IMR-90 (cell line): ENCODE data around the gene EPB41L2. TPM values are rescaled to one million over a fixed set of nuclear protein-coding genes. Genes with fewer than 3 reads are reported as not detected.

Experiments
- ATAC-seq: fragments of 200-7000 bp; cut with Tn5 transposase; 2 replicates; pipeline ENCODE4 v1.9.1; 2020; ENCODE audit warnings: low read depth, mild to moderate bottlenecking, moderate library complexity
- BruUV-seq: library from RNA; stranded (reverse); fragments of 400-500 nt; replicated peaks from 2 replicates; lab custom pipeline; 2021; lab: Mats Ljungman, UMichigan
- CTCF ChIA-PET: fragments of 300-600 bp; formaldehyde crosslinking; extraction: SDS; loops from one replicate; lab custom pipeline; 2021; ENCODE audit warnings: antibody characterized with exemption; lab: Yijun Ruan, JAX
- POLR2A ChIA-PET: fragments of 300-600 bp; sonication (Branson Sonifier 250); formaldehyde crosslinking; loops from one replicate; lab custom pipeline; 2022; ENCODE audit warnings: antibody characterized with exemption; ENCODE audit not compliant: unreplicated experiment; lab: Charles Lee
- DNase-seq: peaks from one replicate; pipeline ENCODE4 v3.0.0; 2013
- H2AFZ ChIP-seq: replicated peaks from 2 replicates; pipeline ENCODE3; 2013; ENCODE audit warnings: low read length, mild to moderate bottlenecking; ENCODE audit not compliant: poor library complexity
- H2AK5ac ChIP-seq: 2 replicates; pipeline ENCODE4 v1.6.1; 2013; ENCODE audit warnings: low read depth, low read length, inconsistent platforms
- H2AK9ac ChIP-seq: replicated peaks from 2 replicates; pipeline ENCODE3; 2013; ENCODE audit warnings: mild to moderate bottlenecking, low read depth, low read length, moderate library complexity; ENCODE audit not compliant: poor library complexity
- H2BK120ac ChIP-seq: 2 replicates; pipeline ENCODE4 v1.6.1; 2013; ENCODE audit warnings: low read depth, low read length, inconsistent platforms
- H2BK15ac ChIP-seq: 3 replicates; pipeline ENCODE4 v1.6.1; 2013; ENCODE audit warnings: low read depth, low read length, inconsistent platforms
- H2BK20ac ChIP-seq: 2 replicates; pipeline ENCODE4 v1.6.1; 2013; ENCODE audit warnings: low read depth, mild to moderate bottlenecking, inconsistent platforms, low read length, moderate library complexity
- H2BK5ac ChIP-seq: 2 replicates; pipeline ENCODE4 v1.6.1; 2013; ENCODE audit warnings: mild to moderate bottlenecking, low read depth, low read length, inconsistent platforms; ENCODE audit not compliant: poor library complexity, severe bottlenecking
- H3K14ac ChIP-seq: replicated peaks from 2 replicates; pipeline ENCODE4 v1.6.1; 2013; ENCODE audit warnings: low read depth, low read length, inconsistent platforms
- H3K18ac ChIP-seq: 2 replicates; pipeline ENCODE4 v1.6.1; 2013; ENCODE audit warnings: low read depth, low read length, control low read depth
- H3K23ac ChIP-seq: 2 replicates; pipeline ENCODE4 v1.6.1; 2013; ENCODE audit warnings: low read depth, low read length, inconsistent platforms
- H3K27ac ChIP-seq: 2 replicates; pipeline ENCODE4 v1.5.1; 2013; ENCODE audit warnings: mild to moderate bottlenecking, control low read depth, low read length; ENCODE audit not compliant: insufficient read depth
- H3K27me3 ChIP-seq: 2 replicates; pipeline ENCODE4 v1.6.1; 2013; ENCODE audit warnings: low read length; ENCODE audit not compliant: control insufficient read depth, insufficient read depth
- H3K36me3 ChIP-seq: 2 replicates; pipeline ENCODE4 v1.6.1; 2013; ENCODE audit warnings: low read length, mixed read lengths; ENCODE audit not compliant: control insufficient read depth, insufficient read depth
- H3K4ac ChIP-seq: 2 replicates; pipeline ENCODE4 v1.6.1; 2013; ENCODE audit warnings: low read depth, low read length, inconsistent platforms
- H3K4me1 ChIP-seq: 2 replicates; pipeline ENCODE4 v1.6.1; 2013; ENCODE audit warnings: low read length, mixed read lengths; ENCODE audit not compliant: control insufficient read depth, insufficient read depth
- H3K4me2 ChIP-seq: 2 replicates; pipeline ENCODE4 v1.6.1; 2013; ENCODE audit warnings: low read depth, mild to moderate bottlenecking, control low read depth, low read length, moderate library complexity
- H3K4me3 ChIP-seq: 2 replicates; pipeline ENCODE4 v1.5.1; 2013; ENCODE audit warnings: low read depth, mild to moderate bottlenecking, control low read depth, low read length, moderate library complexity; ENCODE audit not compliant: insufficient read depth
- H3K56ac ChIP-seq: 2 replicates; pipeline ENCODE4 v1.6.1; 2013; ENCODE audit warnings: low read length, inconsistent platforms; ENCODE audit not compliant: insufficient read depth; ENCODE audit errors: extremely low read depth
- H3K79me1 ChIP-seq, 2 experiments: 2 replicates each; pipeline ENCODE4 v1.6.1; 2013; ENCODE audit warnings: low read length in 2 of 2, inconsistent platforms in 1 of 2, low read depth in 1 of 2
- H3K9ac ChIP-seq: 2 replicates; pipeline ENCODE4 v1.6.1; 2013; ENCODE audit warnings: low read depth, low read length, control low read depth
- H3K9me1 ChIP-seq: 2 replicates; pipeline ENCODE4 v1.6.1; 2013; ENCODE audit warnings: low read length, inconsistent platforms; ENCODE audit not compliant: insufficient read depth
- H3K9me3 ChIP-seq: 2 replicates; pipeline ENCODE4 v1.6.1; 2013; ENCODE audit warnings: low read length; ENCODE audit not compliant: control insufficient read depth, insufficient read depth
- H4K20me1 ChIP-seq: 2 replicates; pipeline ENCODE4 v1.6.1; 2013; ENCODE audit warnings: low read length, inconsistent platforms; ENCODE audit not compliant: insufficient read depth
- H4K5ac ChIP-seq: 2 replicates; pipeline ENCODE4 v1.6.1; 2013; ENCODE audit warnings: mild to moderate bottlenecking, low read depth, low read length, control low read depth
- H4K8ac ChIP-seq, 2 experiments: 2 replicates each; pipeline ENCODE4 v1.6.1; 2013; ENCODE audit warnings: low read depth in 2 of 2, low read length in 2 of 2, control low read depth in 1 of 2, inconsistent platforms in 1 of 2
- H4K91ac ChIP-seq: 2 replicates; pipeline ENCODE4 v1.6.1; 2013; ENCODE audit warnings: low read depth, low read length, inconsistent platforms; ENCODE audit not compliant: insufficient read depth
- BHLHE40 ChIP-seq: fragments of 150-350 bp; IDR thresholded peaks from 2 replicates; pipeline ENCODE4 v1.6.1; 2016; ENCODE audit warnings: mild to moderate bottlenecking, low read depth, low read length
- CEBPB ChIP-seq: IDR thresholded peaks from 2 replicates; pipeline ENCODE4 v1.6.1; 2012; ENCODE audit warnings: low read depth, low read length, improper control_type of control experiment
- CHD1 ChIP-seq: IDR thresholded peaks from 2 replicates; pipeline ENCODE4 v1.6.1; 2012; ENCODE audit warnings: low read depth, low read length, improper control_type of control experiment
- MXI1 ChIP-seq: IDR thresholded peaks from 2 replicates; pipeline ENCODE4 v1.6.1; 2012; ENCODE audit warnings: low read depth, mild to moderate bottlenecking, low read length, moderate library complexity, borderline replicate concordance
- NFE2L2 ChIP-seq: fragments of 150-350 bp; IDR thresholded peaks from 2 replicates; pipeline ENCODE4 v1.6.1; 2016; ENCODE audit warnings: low read depth, mild to moderate bottlenecking, low read length
- RAD21 ChIP-seq: IDR thresholded peaks from 2 replicates; pipeline ENCODE4 v1.6.1; 2012; ENCODE audit warnings: low read length, improper control_type of control experiment
- RFX5 ChIP-seq: IDR thresholded peaks from 2 replicates; pipeline ENCODE4 v1.8.0; 2012; ENCODE audit warnings: low read depth, mild to moderate bottlenecking, low read length, moderate library complexity
- WGBS, 2 experiments: methylation state at CpG; one replicate each; pipeline versions ENCODE4 v1.1.5 to v1.1.7; 2013; ENCODE audit warnings: missing lambda C conversion rate in 2 of 2; ENCODE audit not compliant: insufficient read length in 1 of 2; ENCODE audit errors: extremely low coverage in 2 of 2; 5-methylcytosine and 5-hydroxymethylcytosine counted together
- dilution Hi-C: fragments of 300-500 bp; cut with HindIII; formaldehyde crosslinking; loops from one replicate; pipeline ENCODE4 v1.14.3; 2018; ENCODE audit warnings: low sequenced_read_pairs; ENCODE audit not compliant: unreplicated experiment
- in situ Hi-C: fragments of 300-500 bp; cut with MboI; formaldehyde crosslinking; loops from 3 replicates; pipeline ENCODE4 v1.14.3; 2019; ENCODE audit warnings: low sequenced_read_pairs, inconsistent platforms, mixed read lengths
- intact Hi-C: fragments of 100-400 bp; cut with micrococcal nuclease; formaldehyde crosslinking; loops from 2 replicates; pipeline ENCODE4 v1.10.0; 2022
- polyA plus RNA-seq, 3 experiments: library from polyadenylated mRNA; depleted of rRNA; stranded (reverse); fragments of >200 nt; gene quantifications; 2 replicates each; pipeline ENCODE4 v1.2.3, GENCODE V29; 2012; ENCODE audit warnings: low replicate concordance in 1 of 3
- total RNA-seq: library from RNA; depleted of rRNA; stranded (reverse); fragments of >200 nt; gene quantifications from 2 replicates; pipeline ENCODE4 v1.2.3, GENCODE V29; 2012
- TF ChIP-seq, protein P1 (sequence below): fragments of 150-350 bp; IDR thresholded peaks from 2 replicates; pipeline ENCODE4 v1.6.1; 2017; ENCODE audit warnings: mild to moderate bottlenecking, antibody characterized with exemption, low read length, low read depth
- TF ChIP-seq, protein P2 (sequence below): fragments of 150-350 bp; IDR thresholded peaks from 2 replicates; pipeline ENCODE4 v1.6.1; 2016; ENCODE audit warnings: low read depth, mild to moderate bottlenecking, low read length, moderate library complexity, borderline replicate concordance

EPB41L2 gene
- total and polyA plus RNA-seq, 2 of the 4 experiments (the other 2 are of a cell fraction), result 85.7 to 99.8 TPM

- TF ChIP-seq RFX5 (no peak), RAD21 (no peak)
These were observed 24.3 kb downstream of the EPB41L2 start (continued) for GRCh38 chr6:131038597-131039344.

- Histone ChIP-seq H3K9me1 (peaks cover 8% of the 10 kb centered on the region), H3K4me3 (no peak overlapping the region), H3K4ac (no peak overlapping the region), H4K5ac (no peak overlapping the region), H2BK15ac (no peak overlapping the region), H3K18ac (peak overlapping the region; percentile 37; the same call in 1 of the 2 replicates), H3K56ac (no peak overlapping the region), H2AFZ (no peak overlapping the region), H3K23ac (0 out of 2 replicates have a peak overlapping the region, but pooled peaks have one; percentile 11), H3K14ac (0 out of 2 replicates have a peak overlapping the region, but pooled peaks have one; percentile 55), H3K27ac (peak overlapping the region; percentile 37; the same call in 1 of the 2 replicates), H3K36me3 (0 out of 2 replicates have a peak, but pooled peaks cover 2% of the 10 kb centered on the region), H2AK5ac (0 out of 2 replicates have a peak overlapping the region, but pooled peaks have one; percentile 26), H3K79me1 (peaks cover 32 to 64% of the 10 kb centered on the region in 2 experiments), H4K91ac (no peak overlapping the region), H3K9me3 (no peaks in the 10 kb centered on the region), H4K20me1 (peaks cover 6% of the 10 kb centered on the region; the same call in 1 of the 2 replicates), H4K8ac (no peak overlapping the region), H2AK9ac (no peak overlapping the region), H3K9ac (no peak overlapping the region), H3K27me3 (no peaks in the 10 kb centered on the region), H2BK5ac (peak overlapping the region; percentile 41), H2BK120ac (no peak overlapping the region; the same call in 1 of the 2 replicates), H3K4me1 (peaks cover 13% of the 10 kb centered on the region), H2BK20ac (no peak overlapping the region), H3K4me2 (no peak overlapping the region)
- POLR2A ChIA-PET, result interaction anchor here (0.6 kb wide), 1 partner anchor 80 kb away, joined by 7 read pairs; no protein-coding TSS in a partner anchor
- no TSS peak for BruUV-seq
- ATAC-seq, result no peak
- CTCF ChIA-PET, result interaction anchor here (0.6 to 0.8 kb wide), 4 partner anchors 65 to 802 kb away, joined by 3 to 4 read pairs (median 4); no protein-coding TSS in a partner anchor
- DNase-seq, result no peak
- intact Hi-C loops, result no loop called here
- 83% methylated on average over 3 of the region's 8 CpGs; no CpG with 5 or more reads in 1 of the 2 experiments for WGBS, 2 experiments
- dilution Hi-C loops, result no loop called here
- in situ Hi-C loops, result no loop called here
- TF ChIP-seq CEBPB, result no peak
- no peak for TF ChIP-seq NFE2L2
- TF ChIP-seq, protein P1, sequence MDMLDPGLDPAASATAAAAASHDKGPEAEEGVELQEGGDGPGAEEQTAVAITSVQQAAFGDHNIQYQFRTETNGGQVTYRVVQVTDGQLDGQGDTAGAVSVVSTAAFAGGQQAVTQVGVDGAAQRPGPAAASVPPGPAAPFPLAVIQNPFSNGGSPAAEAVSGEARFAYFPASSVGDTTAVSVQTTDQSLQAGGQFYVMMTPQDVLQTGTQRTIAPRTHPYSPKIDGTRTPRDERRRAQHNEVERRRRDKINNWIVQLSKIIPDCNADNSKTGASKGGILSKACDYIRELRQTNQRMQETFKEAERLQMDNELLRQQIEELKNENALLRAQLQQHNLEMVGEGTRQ, result no peak
- TF ChIP-seq BHLHE40, result no peak
- TF ChIP-seq CHD1, result no peak
- TF ChIP-seq, protein P2, sequence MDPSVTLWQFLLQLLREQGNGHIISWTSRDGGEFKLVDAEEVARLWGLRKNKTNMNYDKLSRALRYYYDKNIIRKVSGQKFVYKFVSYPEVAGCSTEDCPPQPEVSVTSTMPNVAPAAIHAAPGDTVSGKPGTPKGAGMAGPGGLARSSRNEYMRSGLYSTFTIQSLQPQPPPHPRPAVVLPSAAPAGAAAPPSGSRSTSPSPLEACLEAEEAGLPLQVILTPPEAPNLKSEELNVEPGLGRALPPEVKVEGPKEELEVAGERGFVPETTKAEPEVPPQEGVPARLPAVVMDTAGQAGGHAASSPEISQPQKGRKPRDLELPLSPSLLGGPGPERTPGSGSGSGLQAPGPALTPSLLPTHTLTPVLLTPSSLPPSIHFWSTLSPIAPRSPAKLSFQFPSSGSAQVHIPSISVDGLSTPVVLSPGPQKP, result no peak
- no peak for TF ChIP-seq MXI1
These were observed 25.7 kb downstream of the EPB41L2 start for GRCh38 chr6:131037194-131037897.
